Hematopoietic multipotent progenitor cell treated with erythropoietin and hydrocortisone succinate and interleukin-3 and kit ligand, for 6 days (in vitro differentiated cells): Measurements from ENCODE around the gene ANP32A.
A peak's percentile ranks its signal among the peaks of the same experiment; 100 is the strongest.

Experiments
- DNase-seq: peaks from one replicate; pipeline ENCODE4 v3.0.0-alpha.2; 2015

Gene ANP32A

GRCh38 chr15:68739390-68740080 is 81.2 kb downstream of the ANP32A start:
- DNase-seq, result no peak

- no peak for DNase-seq
Observed at GRCh38 chr15:68735610-68736009, 85.1 kb downstream of the ANP32A start.

- DNase-seq, result no peak
Observed at GRCh38 chr15:68734881-68735280, 85.8 kb downstream of the ANP32A start.

- DNase-seq, result peak; percentile 67
Observed at GRCh38 chr15:68734352-68734751, 86.3 kb downstream of the ANP32A start.

- DNase-seq, result peak; percentile 19
Observed at GRCh38 chr15:68733666-68734065, 87.0 kb downstream of the ANP32A start.

GRCh38 chr15:68732451-68732850 is 88.2 kb downstream of the ANP32A start:
- no peak for DNase-seq

GRCh38 chr15:68730976-68731897 is 89.5 kb downstream of the ANP32A start:
- no peak for DNase-seq

GRCh38 chr15:68730471-68730919 is 90.2 kb downstream of the ANP32A start:
- peak; percentile 77 for DNase-seq

GRCh38 chr15:68729789-68730411 is 90.8 kb downstream of the ANP32A start:
- peak; percentile 22 for DNase-seq
